ENCODE measurements around the gene ASAP2.
A peak's percentile ranks its signal among the peaks of the same experiment; 100 is the strongest.

ASAP2 gene

DNA sequence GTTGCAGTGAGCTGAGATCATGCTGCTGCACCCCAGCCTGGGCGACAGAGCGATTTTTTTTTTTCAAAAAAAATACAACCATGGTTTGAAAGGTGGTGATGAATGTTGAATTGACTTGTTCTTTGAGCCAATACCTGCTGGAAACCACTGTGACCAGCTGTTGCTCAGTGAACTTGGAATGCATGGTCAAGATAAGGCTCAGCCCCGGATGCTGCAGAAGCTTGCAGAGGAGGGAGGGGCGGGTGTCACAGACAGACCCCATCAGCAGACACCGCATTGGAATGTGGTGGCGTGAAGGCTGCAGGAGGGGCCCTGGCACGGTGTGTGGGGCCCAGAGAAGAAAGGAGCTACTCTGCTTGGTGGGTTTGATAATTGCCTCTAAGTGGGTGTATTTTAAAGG, 125.1 kb downstream of the ASAP2 start:
- H3K4me3 ChIP-seq (ENCODE audit: control insufficient read depth, low read depth, low read length) = no peak overlapping the region
- TF ChIP-seq, protein P1, sequence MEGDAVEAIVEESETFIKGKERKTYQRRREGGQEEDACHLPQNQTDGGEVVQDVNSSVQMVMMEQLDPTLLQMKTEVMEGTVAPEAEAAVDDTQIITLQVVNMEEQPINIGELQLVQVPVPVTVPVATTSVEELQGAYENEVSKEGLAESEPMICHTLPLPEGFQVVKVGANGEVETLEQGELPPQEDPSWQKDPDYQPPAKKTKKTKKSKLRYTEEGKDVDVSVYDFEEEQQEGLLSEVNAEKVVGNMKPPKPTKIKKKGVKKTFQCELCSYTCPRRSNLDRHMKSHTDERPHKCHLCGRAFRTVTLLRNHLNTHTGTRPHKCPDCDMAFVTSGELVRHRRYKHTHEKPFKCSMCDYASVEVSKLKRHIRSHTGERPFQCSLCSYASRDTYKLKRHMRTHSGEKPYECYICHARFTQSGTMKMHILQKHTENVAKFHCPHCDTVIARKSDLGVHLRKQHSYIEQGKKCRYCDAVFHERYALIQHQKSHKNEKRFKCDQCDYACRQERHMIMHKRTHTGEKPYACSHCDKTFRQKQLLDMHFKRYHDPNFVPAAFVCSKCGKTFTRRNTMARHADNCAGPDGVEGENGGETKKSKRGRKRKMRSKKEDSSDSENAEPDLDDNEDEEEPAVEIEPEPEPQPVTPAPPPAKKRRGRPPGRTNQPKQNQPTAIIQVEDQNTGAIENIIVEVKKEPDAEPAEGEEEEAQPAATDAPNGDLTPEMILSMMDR (IDR thresholded peaks at IDR 0.05; ENCODE audit: control insufficient read depth, insufficient read depth, low read depth, low read length, missing control alignments) = no peak
- no peak for DNase-seq (ENCODE audit: low read depth)

DNA sequence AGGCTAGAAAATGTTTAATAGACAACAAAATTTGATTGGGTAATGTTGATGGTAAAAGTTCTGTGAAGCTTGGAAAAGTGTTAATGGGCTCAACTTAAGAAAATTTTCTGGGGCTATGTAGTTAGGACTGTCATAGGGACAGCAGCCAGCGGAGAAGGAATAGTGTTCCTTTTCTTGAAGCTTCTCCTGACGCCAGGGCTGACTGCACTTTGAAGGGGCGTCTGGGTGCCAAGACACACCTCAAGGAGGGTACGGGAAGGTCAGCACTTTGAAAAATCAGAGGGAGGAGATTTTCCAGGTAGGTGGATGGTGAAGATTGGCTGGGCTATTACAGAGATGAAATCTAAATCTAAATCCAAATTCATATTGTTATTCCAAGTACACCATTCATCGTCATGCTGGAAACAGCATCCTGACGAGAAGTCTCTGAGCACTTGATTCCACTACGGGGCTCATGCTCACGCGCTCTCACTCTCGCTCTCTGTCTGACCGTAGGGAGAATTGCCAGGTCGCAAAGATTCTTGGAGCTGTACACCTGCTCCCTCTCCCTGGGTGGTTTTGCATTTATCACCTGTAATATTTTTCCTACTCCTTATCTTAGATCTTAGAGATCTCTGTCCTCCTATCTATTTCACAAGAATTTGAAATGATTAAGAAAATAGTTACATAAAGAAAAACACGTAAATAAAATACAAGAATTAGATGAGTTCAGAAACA, 125.7 kb downstream of the ASAP2 start:
- DNase-seq (ENCODE audit: low read depth) = no peak
- no peak overlapping the region for H3K4me3 ChIP-seq (ENCODE audit: control insufficient read depth, low read depth, low read length)
- TF ChIP-seq, protein P1 (IDR thresholded peaks at IDR 0.05; ENCODE audit: control insufficient read depth, insufficient read depth, low read depth, low read length, missing control alignments) = no peak

DNA sequence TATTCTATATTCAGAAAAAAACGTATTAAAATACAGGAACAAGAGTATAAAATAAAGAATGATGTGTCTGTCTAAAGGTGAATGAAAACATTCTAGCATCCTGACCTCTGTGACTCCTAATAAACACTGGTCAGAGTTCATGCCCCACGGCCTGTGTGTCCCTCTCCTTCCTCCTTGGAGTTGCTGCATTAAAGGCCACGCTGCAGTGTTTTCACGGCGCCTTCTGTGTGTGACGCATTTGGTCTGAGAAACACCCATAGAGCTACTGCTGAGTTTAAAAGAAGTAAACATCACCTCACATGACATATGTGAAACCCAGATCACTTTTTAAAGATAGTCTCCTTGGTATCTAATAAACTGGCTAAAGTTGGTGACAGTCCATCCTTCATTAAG, 126.2 kb downstream of the ASAP2 start:
- no peak for DNase-seq (ENCODE audit: low read depth)
- TF ChIP-seq, protein P1 (IDR thresholded peaks at IDR 0.05; ENCODE audit: control insufficient read depth, insufficient read depth, low read depth, low read length, missing control alignments) = no peak
- H3K4me3 ChIP-seq (ENCODE audit: control insufficient read depth, low read depth, low read length) = no peak overlapping the region

DNA sequence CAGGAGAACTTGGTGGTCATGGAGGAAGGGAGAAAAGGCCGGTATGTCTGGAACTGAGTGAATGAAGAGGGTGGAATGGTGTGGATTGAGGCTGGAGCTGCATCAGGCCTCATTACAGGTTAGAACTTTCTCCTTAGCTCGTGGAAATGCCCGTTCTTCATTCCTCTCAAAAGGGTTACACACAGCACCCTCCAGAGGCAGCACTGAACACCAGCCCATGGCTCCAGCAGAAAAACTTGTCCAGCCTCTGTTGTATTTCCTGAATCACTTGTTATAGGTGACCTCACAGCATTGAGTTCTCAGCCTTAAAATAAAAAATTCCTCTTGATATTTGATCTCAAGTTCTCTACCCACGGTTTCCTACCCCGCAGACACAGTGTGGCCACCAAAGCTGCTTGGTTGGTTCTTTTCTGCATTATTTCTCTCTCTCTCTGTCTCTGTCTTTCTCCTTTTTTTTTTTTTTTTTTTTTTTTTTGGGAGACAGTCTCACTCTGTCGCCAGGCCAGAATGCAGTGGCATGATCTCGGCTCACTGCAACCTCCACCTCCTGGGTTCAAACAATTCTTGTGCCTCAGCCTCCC, 127.1 kb downstream of the ASAP2 start:
- H3K4me3 ChIP-seq (ENCODE audit: control insufficient read depth, low read depth, low read length) = no peak overlapping the region
- peak; percentile 59 for DNase-seq (ENCODE audit: low read depth)
- TF ChIP-seq, protein P1 (IDR thresholded peaks at IDR 0.05; ENCODE audit: control insufficient read depth, insufficient read depth, low read depth, low read length, missing control alignments) = peak; percentile 80

DNA sequence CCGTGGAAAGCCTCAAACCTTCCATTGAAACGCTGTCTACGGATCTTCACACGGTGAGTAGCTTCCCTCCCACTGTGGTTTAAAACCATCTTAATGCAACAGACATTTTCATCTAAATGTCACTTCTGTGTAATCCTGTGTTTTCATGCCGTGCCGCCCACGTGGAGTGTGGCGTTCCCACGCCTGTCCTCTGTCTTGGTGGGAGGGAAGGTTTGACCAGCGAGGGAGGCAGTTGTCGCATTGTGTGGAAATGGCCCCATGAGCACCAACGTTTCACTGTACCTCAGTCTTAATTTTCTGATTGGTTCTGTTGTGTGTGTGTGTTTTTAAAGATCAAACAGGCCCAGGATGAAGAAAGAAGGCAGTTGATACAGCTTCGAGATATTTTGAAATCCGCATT, 128.1 kb downstream of the ASAP2 start:
- no peak overlapping the region for H3K4me3 ChIP-seq (ENCODE audit: control insufficient read depth, low read depth, low read length)
- TF ChIP-seq, protein P1 (IDR thresholded peaks at IDR 0.05; ENCODE audit: control insufficient read depth, insufficient read depth, low read depth, low read length, missing control alignments) = no peak
- DNase-seq (ENCODE audit: low read depth) = no peak

DNA sequence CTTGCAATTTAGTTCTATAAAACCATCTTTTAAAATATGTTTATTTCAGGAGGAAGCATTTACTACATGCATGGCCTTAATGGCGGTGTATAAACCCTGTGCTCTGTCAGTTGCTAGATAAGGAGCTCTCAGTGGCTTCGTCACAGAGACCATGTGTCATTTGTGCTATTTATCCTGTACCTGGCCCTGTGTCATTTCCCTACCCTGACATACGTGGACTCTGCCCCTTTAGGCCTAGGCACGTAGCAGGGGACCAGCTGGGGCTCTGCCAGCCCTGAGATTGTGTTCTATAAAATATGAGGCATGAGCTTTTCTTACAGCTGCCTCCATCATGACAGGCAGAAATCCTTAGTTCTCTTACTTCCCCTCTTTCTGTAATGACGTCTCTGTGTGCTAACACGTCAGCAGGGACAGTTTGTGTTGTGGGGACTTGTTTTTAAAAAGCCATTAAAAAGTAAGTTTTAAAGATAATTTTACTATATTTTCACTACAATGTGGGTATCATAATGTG, 128.8 kb downstream of the ASAP2 start:
- no peak for DNase-seq (ENCODE audit: low read depth)
- H3K4me3 ChIP-seq (ENCODE audit: control insufficient read depth, low read depth, low read length) = no peak overlapping the region
- TF ChIP-seq, protein P1 (IDR thresholded peaks at IDR 0.05; ENCODE audit: control insufficient read depth, insufficient read depth, low read depth, low read length, missing control alignments) = no peak
